NB4 (cell line): ENCODE measurements around the gene TMEM120B.

ENCODE experiments used
- POLR2A ChIP-seq: IDR thresholded peaks from 2 replicates; pipeline ENCODE4 v1.6.1; 2011; ENCODE audit warnings: mild to moderate bottlenecking; ENCODE audit not compliant: insufficient read length; ENCODE audit errors: extremely low read depth
- TF ChIP-seq, protein P1 (sequence below): IDR thresholded peaks from one replicate; pipeline ENCODE4 v1.5.1; 2012; ENCODE audit warnings: low read depth, low read length
- TF ChIP-seq, protein P2 (sequence below): IDR thresholded peaks from 2 replicates; pipeline ENCODE4 v1.6.1; 2011; ENCODE audit warnings: low read depth, low read length

DNA sequence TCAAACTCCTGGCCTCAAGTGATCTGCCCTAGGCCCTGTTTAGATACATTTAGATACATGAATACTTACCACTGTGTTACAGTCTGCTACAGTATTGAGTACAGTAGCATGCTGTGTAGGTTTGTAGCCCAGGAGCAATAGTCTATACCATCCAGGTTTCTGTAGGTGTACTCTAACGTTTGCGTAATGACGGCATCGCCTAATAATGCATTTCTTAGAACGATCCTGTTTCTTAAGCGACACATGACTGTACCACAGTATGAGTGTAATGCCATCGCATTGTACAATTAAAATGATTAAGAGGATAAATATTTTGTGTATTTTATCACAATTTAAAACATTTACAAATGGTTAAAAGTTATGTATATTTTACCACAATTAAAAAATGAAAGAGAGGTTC is 18.9 kb downstream of the TMEM120B start:
- TF ChIP-seq, protein P1, sequence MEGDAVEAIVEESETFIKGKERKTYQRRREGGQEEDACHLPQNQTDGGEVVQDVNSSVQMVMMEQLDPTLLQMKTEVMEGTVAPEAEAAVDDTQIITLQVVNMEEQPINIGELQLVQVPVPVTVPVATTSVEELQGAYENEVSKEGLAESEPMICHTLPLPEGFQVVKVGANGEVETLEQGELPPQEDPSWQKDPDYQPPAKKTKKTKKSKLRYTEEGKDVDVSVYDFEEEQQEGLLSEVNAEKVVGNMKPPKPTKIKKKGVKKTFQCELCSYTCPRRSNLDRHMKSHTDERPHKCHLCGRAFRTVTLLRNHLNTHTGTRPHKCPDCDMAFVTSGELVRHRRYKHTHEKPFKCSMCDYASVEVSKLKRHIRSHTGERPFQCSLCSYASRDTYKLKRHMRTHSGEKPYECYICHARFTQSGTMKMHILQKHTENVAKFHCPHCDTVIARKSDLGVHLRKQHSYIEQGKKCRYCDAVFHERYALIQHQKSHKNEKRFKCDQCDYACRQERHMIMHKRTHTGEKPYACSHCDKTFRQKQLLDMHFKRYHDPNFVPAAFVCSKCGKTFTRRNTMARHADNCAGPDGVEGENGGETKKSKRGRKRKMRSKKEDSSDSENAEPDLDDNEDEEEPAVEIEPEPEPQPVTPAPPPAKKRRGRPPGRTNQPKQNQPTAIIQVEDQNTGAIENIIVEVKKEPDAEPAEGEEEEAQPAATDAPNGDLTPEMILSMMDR = no peak
- no peak for TF ChIP-seq POLR2A
- TF ChIP-seq, protein P2, sequence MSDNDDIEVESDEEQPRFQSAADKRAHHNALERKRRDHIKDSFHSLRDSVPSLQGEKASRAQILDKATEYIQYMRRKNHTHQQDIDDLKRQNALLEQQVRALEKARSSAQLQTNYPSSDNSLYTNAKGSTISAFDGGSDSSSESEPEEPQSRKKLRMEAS = no peak
